A673 (cell line): Measurements from ENCODE around the gene GPC6.

Source experiments
- CTCF ChIP-seq: fragments of 300-800, 200-600 bp; sonication (generic); conservative IDR thresholded peaks from 2 replicates; pipeline ENCODE4 v1.5.1; 2017; ENCODE audit warnings: low read depth, mild to moderate bottlenecking, antibody characterized with exemption, low read length, moderate library complexity, mixed read lengths
- EZH2 ChIP-seq: fragments of 200-600 bp; sonication (generic); IDR thresholded peaks from 2 replicates; pipeline ENCODE4 v1.6.1; 2017; ENCODE audit warnings: borderline replicate concordance, low read depth, mild to moderate bottlenecking, mixed read lengths, antibody characterized with exemption, low read length; ENCODE audit not compliant: poor library complexity, severe bottlenecking

GRCh38 chr13:94328381-94329041, 1101.9 kb downstream of the GPC6 start:
- TF ChIP-seq CTCF, result no peak
- no peak for TF ChIP-seq EZH2
